GM08714 (cell line): Measurements from ENCODE around the gene KIF17.

Experiments used
- H3K4me3 ChIP-seq: fragments of 200-500 bp; sonication (Bioruptor generic); 2 replicates; pipeline ENCODE4 v1.5.1; 2014; ENCODE audit warnings: mild to moderate bottlenecking, low read length, inconsistent platforms
- ZNF274 ChIP-seq: IDR thresholded peaks from 2 replicates; pipeline ENCODE4 v1.6.1; 2012; ENCODE audit warnings: mild to moderate bottlenecking, low read depth, low read length

KIF17 gene

GRCh38 chr1:20660847-20661206 lies 57.0 kb downstream of the KIF17 start:
- TF ChIP-seq ZNF274 = no peak
- H3K4me3 ChIP-seq = peak overlapping the region; percentile 98

- no peak for TF ChIP-seq ZNF274
- H3K4me3 ChIP-seq = peak overlapping the region; percentile 98
Observed at GRCh38 chr1:20660363-20660762, 57.4 kb downstream of the KIF17 start.

GRCh38 chr1:20658166-20658915 lies 59.5 kb downstream of the KIF17 start:
- H3K4me3 ChIP-seq = no peak overlapping the region
- TF ChIP-seq ZNF274 = no peak

DNA sequence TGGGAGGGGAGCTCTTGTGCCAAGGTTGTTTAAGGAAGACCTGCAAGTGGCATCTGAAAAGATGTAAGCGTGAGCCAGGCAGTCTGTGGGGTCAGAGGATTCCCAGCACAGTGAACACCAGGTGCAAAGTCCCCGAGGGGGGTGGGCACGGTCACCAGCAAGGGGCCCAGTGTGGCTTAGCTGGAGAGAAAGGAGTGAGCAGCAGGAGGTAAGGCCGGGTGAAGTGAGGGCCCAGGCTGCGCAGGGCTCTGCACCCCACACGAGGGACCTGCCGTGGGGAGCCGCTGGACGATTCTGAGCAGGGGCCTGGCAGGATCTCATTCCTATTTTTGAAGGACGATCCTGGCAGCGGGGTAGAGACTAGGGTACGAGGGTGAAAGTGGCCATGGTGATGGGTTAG lies 60.8 kb downstream of the KIF17 start:
- no peak overlapping the region for H3K4me3 ChIP-seq
- no peak for TF ChIP-seq ZNF274

DNA sequence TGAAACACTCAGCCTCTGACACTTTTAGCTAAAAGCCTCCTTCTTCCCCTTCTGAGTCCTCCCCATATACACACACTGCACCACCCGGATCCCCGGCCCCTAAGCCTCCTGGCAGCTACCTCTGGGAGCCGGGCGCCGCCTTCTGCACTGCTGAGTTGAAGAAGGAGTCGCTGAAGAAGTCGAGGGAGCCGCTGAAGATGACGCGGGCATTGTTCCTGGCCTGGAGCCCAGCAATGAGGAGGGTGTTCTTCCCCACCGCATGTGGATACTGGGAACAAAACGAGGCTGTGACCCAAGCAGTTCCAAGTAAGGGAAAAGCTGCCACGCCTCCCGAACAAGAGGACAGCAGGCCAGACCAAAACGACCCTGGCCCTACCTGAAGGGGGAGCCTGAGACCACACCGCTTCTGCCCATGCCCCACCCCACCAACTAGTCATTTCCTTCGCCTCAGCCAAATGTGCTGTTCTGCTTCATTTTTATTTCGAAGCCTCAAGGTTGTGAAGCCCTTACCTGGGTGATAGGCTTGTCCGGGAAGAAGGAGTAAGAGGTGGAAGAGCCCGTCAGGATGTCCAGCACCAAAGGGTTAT lies 63.6 kb downstream of the KIF17 start:
- TF ChIP-seq ZNF274 = no peak

DNA sequence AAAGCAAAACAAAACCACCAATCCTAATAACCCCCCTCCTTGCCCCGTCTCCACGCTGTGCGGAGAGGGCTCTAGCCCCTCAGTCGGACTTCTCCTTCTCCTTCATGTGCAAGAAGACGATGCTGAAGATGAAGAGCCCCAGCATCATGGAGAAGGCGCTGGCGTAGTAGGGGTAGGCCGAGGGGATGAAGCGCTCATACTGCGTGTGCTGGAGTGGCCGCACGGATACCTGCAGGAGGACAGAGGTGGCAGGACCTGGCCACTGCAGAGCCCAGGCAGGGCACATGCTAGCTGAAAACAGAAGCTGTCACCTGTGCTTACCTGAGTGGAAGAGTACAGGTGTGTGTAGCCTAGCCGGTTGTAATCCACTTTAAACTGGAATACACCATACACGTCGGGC lies 65.5 kb downstream of the KIF17 start:
- no peak for TF ChIP-seq ZNF274
- H3K4me3 ChIP-seq = no peak overlapping the region

More for the DNA sequence above, 63.6 kb downstream of the KIF17 start:
- no peak overlapping the region for H3K4me3 ChIP-seq

DNA sequence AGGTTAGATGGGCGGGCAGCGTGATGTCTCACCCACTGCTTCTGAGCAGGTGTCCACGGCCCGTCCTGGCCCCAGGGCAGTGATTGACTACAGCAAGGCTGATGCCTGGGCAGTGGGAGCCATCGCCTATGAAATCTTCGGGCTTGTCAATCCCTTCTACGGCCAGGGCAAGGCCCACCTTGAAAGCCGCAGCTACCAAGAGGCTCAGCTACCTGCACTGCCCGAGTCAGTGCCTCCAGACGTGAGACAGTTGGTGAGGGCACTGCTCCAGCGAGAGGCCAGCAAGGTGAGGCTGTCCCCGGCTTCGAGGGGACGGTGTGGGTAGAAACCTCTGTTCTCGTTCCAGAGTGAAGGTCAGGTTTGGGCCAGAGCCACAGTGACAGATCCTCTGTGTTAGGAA lies 68.9 kb downstream of the KIF17 start:
- TF ChIP-seq ZNF274 = no peak
- H3K4me3 ChIP-seq = no peak overlapping the region

GRCh38 chr1:20648438-20648837 lies 69.4 kb downstream of the KIF17 start:
- no peak for TF ChIP-seq ZNF274
- no peak overlapping the region for H3K4me3 ChIP-seq

- no peak overlapping the region for H3K4me3 ChIP-seq
- TF ChIP-seq ZNF274 = no peak
Observed at GRCh38 chr1:20645414-20645813, 72.4 kb downstream of the KIF17 start.

DNA sequence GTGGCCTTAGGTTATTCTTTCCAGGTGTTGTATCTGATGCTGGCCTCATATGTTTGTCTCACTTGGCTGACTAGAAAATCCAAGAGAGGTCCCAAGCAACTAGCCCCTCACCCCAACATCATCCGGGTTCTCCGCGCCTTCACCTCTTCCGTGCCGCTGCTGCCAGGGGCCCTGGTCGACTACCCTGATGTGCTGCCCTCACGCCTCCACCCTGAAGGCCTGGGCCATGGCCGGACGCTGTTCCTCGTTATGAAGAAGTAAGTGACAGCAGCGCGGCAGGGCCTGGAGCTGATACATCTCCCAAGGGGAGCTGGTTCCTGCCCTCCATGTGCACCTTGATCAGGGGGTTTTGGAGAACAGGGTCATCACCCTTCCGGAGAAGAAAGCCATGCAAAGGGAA lies 73.4 kb downstream of the KIF17 start:
- H3K4me3 ChIP-seq = no peak overlapping the region
- no peak for TF ChIP-seq ZNF274

GRCh38 chr1:20643080-20643479 lies 74.7 kb downstream of the KIF17 start:
- no peak overlapping the region for H3K4me3 ChIP-seq
- no peak for TF ChIP-seq ZNF274

DNA sequence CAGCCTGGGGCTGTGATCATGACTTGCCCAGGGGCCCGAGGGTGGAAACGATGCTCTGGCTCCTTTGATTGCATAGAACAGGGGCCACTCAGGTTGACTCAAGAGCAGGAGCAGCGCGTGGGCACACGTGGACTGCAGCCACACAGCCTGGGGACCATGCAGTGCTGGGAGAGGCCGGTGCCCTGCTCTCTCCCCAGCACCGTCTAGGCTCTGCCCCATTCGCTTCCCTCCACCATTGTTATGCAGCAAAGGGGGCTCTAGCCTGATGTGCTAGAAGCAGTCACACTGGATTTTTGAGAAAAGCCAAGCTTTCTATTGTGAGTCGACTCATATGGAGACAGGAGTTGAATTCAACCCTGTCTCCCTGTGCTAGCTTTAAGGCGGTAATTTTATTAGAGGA lies 75.8 kb downstream of the KIF17 start:
- H3K4me3 ChIP-seq = no peak overlapping the region
- TF ChIP-seq ZNF274 = no peak

DNA sequence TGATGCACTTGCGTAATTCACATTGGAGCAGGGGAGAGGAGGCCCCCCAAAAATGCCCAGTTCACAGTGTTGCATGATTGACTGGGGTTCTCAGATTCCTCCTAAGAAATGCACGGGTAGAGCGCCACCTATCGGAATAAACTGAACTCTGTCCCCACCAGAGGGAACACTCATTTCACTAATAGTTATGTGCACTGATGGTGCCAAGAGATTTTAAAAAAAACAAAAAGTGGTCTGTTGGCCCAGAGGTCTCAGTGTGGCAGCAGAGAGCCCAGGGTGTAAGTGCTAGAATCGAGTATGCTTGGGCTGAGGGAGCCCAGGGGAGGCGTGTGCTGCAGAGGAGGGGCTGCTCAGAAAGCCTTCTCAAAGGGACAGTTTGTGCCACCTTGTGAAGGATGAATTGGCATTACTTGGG lies 77.6 kb downstream of the KIF17 start:
- no peak overlapping the region for H3K4me3 ChIP-seq
- TF ChIP-seq ZNF274 = no peak

DNA sequence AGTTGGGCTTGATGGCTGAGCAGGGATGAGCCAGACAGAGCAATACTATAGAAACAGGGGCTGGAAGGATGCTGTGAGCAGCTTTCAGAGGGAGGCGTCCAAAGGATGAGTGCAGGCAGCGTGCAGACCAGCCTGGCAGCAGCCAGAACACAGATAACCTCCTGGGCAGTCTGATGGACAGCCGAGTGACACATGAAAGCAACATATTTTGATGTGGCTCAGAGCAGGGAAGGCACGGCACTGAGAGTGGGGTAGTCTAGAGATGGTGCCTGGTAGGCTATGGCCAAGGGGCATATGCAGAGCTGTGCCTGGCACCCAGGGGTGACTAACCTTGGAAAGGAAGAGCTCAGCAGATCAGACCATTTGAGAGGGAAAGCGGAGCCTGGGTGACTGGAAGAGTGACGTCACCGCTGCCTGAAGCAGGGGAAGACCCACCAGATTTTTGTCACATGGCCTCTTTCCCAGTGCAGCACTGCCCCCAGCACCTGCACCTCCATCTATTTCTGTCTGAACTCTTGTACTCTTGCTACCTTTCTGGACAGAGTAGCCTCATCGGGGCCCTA lies 80.9 kb downstream of the KIF17 start:
- TF ChIP-seq ZNF274 = no peak
- H3K4me3 ChIP-seq = no peak overlapping the region

DNA sequence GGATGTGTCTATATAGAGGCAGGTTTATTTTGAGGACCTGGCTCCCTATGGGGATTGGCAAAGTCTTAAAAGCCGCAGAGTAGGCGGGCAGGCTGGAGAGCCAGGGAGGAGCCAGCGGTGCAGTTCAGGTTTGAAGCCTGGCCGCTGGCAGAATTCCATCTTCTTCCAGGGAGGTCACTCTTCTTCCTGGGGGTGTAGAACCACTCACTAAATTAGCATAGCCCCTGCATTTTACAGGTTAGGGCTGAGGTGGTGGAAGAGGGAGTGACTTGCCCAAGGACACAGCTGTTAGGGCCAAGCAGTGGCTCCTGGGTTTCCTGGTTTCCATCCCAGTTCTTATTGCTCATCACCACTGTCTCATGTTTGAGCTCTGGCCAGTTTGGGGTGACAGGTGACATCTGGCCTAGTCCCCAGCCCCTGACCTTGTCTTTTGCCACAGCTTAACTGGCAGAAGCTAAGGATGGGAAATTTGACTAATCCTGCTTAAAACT lies 83.2 kb downstream of the KIF17 start:
- peak overlapping the region; percentile 92; the same call in 1 of the 2 replicates for H3K4me3 ChIP-seq
- TF ChIP-seq ZNF274 = no peak
